ENCODE measurements around the gene RASL11A.
"Not testable (repeated sequence)": the region's sequence is repeated elsewhere in the genome, so short reads cannot be mapped to it uniquely, and the experiment has no call there.

Gene RASL11A

GRCh38 chr13:27296496-27296895, 25.9 kb downstream of the RASL11A start:
- H3K4me3 ChIP-seq (ENCODE audit: low read depth, low read length), result no peak overlapping the region

- no peak overlapping the region for H3K4me3 ChIP-seq (ENCODE audit: low read depth, low read length)
Measured at GRCh38 chr13:27298849-27299248, 28.2 kb downstream of the RASL11A start.

- not testable (repeated sequence) for H3K4me3 ChIP-seq (ENCODE audit: low read depth, low read length)
Measured at GRCh38 chr13:27300406-27300805, 29.8 kb downstream of the RASL11A start.

GRCh38 chr13:27300941-27301586, 30.4 kb downstream of the RASL11A start:
- H3K4me3 ChIP-seq (ENCODE audit: low read depth, low read length), result no peak overlapping the region

GRCh38 chr13:27302643-27303262, 32.1 kb downstream of the RASL11A start:
- H3K4me3 ChIP-seq (ENCODE audit: low read depth, low read length), result no peak overlapping the region

GRCh38 chr13:27304099-27304498, 33.5 kb downstream of the RASL11A start:
- H3K4me3 ChIP-seq (ENCODE audit: low read depth, low read length), result no peak overlapping the region

- no peak overlapping the region for H3K4me3 ChIP-seq (ENCODE audit: low read depth, low read length)
Measured at GRCh38 chr13:27304611-27305010, 34.0 kb downstream of the RASL11A start.

GRCh38 chr13:27306364-27306763, 35.7 kb downstream of the RASL11A start:
- no peak overlapping the region for H3K4me3 ChIP-seq (ENCODE audit: low read depth, low read length)

GRCh38 chr13:27308941-27309340, 38.3 kb downstream of the RASL11A start:
- no peak overlapping the region for H3K4me3 ChIP-seq (ENCODE audit: low read depth, low read length)

- no peak overlapping the region for H3K4me3 ChIP-seq (ENCODE audit: low read depth, low read length)
Measured at GRCh38 chr13:27309401-27309958, 38.9 kb downstream of the RASL11A start.

GRCh38 chr13:27309967-27310598, 39.5 kb downstream of the RASL11A start:
- H3K4me3 ChIP-seq (ENCODE audit: low read depth, low read length), result no peak overlapping the region

- no peak overlapping the region for H3K4me3 ChIP-seq (ENCODE audit: low read depth, low read length)
Measured at GRCh38 chr13:27310946-27311345, 40.3 kb downstream of the RASL11A start.

GRCh38 chr13:27311518-27312210, 41.0 kb downstream of the RASL11A start:
- no peak overlapping the region for H3K4me3 ChIP-seq (ENCODE audit: low read depth, low read length)

GRCh38 chr13:27313770-27314169, 43.1 kb downstream of the RASL11A start:
- H3K4me3 ChIP-seq (ENCODE audit: low read depth, low read length), result no peak overlapping the region

- H3K4me3 ChIP-seq (ENCODE audit: low read depth, low read length), result no peak overlapping the region
Measured at GRCh38 chr13:27319404-27319803, 48.8 kb downstream of the RASL11A start.

- no peak overlapping the region for H3K4me3 ChIP-seq (ENCODE audit: low read depth, low read length)
Measured at GRCh38 chr13:27321468-27322431, 51.1 kb downstream of the RASL11A start.

GRCh38 chr13:27322443-27322842, 51.8 kb downstream of the RASL11A start:
- H3K4me3 ChIP-seq (ENCODE audit: low read depth, low read length), result not testable (repeated sequence)

All from iPS-11a (cell line).